ENCODE measurements around the gene NR1H4. TPM values are rescaled to one million over a fixed set of nuclear protein-coding genes. Genes with fewer than 3 reads are reported as not detected.

NR1H4 gene
- total RNA-seq, 3 donors from 2014 or later = 0.15 TPM; not detected in 2

- TF ChIP-seq POLR2A (IDR thresholded peaks at IDR 0.05) (no peak), CTCF (IDR thresholded peaks at IDR 0.05) (no peak), POLR2AphosphoS5 (IDR thresholded peaks at IDR 0.05) (no peak)
- intact Hi-C loops (cut with DNase I; ENCODE audit: low total_unique reads) = no loop called here
Observed at GRCh38 chr12:100529756-100530350, 56.2 kb downstream of the NR1H4 start.

DNA sequence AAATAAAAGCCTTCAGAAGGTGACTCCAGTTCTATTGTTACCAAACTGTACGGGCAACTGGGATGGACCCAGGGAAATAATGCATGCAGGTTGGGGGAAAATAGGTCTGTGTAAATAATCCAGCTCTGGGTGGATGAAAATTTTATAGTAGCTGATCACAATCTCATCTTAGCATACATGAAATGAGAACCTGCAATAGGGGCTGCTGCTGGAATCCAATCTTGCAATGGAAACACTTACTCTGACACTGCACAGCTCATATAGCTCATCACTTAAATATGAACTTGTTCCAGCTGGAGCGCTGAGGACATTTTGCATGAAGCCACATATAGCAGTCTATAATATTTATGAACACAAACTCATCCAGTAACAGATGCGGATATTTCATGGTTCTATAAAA is 59.7 kb downstream of the NR1H4 start:
- H3K9me3 ChIP-seq = no peaks in the 10 kb centered on the region
- H3K27me3 ChIP-seq = peaks cover 0 to 5% of the 10 kb centered on the region in 2 donors
- DNase-seq (ENCODE audit: low spot score in 2 of 2) = no peak
- no peaks in the 10 kb centered on the region for H3K4me1 ChIP-seq
- intact Hi-C loops (cut with DNase I; ENCODE audit: low total_unique reads) = no loop called here
- H3K4me3 ChIP-seq = no peak overlapping the region
- no peak for TF ChIP-seq POLR2AphosphoS5 (IDR thresholded peaks at IDR 0.05)
- no peak for TF ChIP-seq POLR2A (IDR thresholded peaks at IDR 0.05)
- no peak for TF ChIP-seq CTCF (IDR thresholded peaks at IDR 0.05)
- H3K27ac ChIP-seq = no peak overlapping the region
- H3K36me3 ChIP-seq = no peaks in the 10 kb centered on the region

More at GRCh38 chr12:100529756-100530350, 56.2 kb downstream of the NR1H4 start:
- peaks cover 0 to 5% of the 10 kb centered on the region in 2 donors for H3K27me3 ChIP-seq
- no peak for DNase-seq (ENCODE audit: low spot score in 2 of 2)
- H3K4me1 ChIP-seq = no peaks in the 10 kb centered on the region
- H3K36me3 ChIP-seq = no peaks in the 10 kb centered on the region
- no peak overlapping the region for H3K4me3 ChIP-seq
- no peak overlapping the region for H3K27ac ChIP-seq
- H3K9me3 ChIP-seq = no peaks in the 10 kb centered on the region

DNA sequence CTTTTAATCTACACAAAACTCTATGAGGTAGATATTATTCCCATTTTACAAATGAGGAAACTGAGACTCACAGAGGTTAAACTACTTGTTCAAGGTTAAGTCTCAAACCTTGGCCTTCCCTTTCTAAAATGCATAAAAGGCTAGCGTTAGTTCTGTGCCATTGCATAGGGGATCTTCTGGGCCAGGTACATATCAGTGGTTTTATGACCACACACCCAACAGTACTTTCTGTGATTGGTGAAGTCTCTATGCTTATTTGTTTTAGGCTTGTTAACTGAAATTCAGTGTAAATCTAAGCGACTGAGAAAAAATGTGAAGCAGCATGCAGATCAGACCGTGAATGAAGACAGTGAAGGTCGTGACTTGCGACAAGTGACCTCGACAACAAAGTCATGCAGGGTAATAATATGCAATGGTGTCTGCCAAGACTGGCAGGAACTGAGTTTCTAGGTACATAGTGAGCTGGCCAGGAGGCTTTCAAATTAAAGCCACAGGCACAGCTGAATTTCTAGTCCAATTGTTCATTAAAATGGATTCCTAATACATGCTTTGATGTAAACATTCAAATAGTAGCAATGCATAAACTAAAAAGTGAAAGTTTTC is 61.1 kb downstream of the NR1H4 start:
- H3K36me3 ChIP-seq = no peaks in the 10 kb centered on the region
- H3K27ac ChIP-seq = no peak overlapping the region
- DNase-seq (ENCODE audit: low spot score in 2 of 2) = no peak
- H3K4me1 ChIP-seq = no peaks in the 10 kb centered on the region
- intact Hi-C loops (cut with DNase I; ENCODE audit: low total_unique reads) = no loop called here
- TF ChIP-seq POLR2AphosphoS5 (IDR thresholded peaks at IDR 0.05) (no peak), POLR2A (IDR thresholded peaks at IDR 0.05) (no peak), CTCF (IDR thresholded peaks at IDR 0.05) (no peak)
- H3K9me3 ChIP-seq = no peaks in the 10 kb centered on the region
- H3K27me3 ChIP-seq = peaks cover 0 to 5% of the 10 kb centered on the region in 2 donors
- H3K4me3 ChIP-seq = no peak overlapping the region

- TF ChIP-seq POLR2A (IDR thresholded peaks at IDR 0.05) = no peak
- no peak for DNase-seq (ENCODE audit: low spot score in 2 of 2)
Observed at GRCh38 chr12:100539202-100539601, 65.5 kb downstream of the NR1H4 start.

GRCh38 chr12:100544165-100544564 is 70.5 kb downstream of the NR1H4 start:
- intact Hi-C loops (cut with DNase I; ENCODE audit: low total_unique reads) = no loop called here
- DNase-seq (ENCODE audit: low spot score in 2 of 2) = no peak
- Histone ChIP-seq H3K27ac (no peak overlapping the region), H3K36me3 (no peaks in the 10 kb centered on the region), H3K4me3 (no peak overlapping the region), H3K9me3 (no peaks in the 10 kb centered on the region), H3K4me1 (no peaks in the 10 kb centered on the region), H3K27me3 (no peaks in the 10 kb centered on the region)
- TF ChIP-seq CTCF (IDR thresholded peaks at IDR 0.05) = no peak
- no peak for TF ChIP-seq POLR2AphosphoS5 (IDR thresholded peaks at IDR 0.05)
- no peak for TF ChIP-seq POLR2A (IDR thresholded peaks at IDR 0.05)

More at GRCh38 chr12:100539202-100539601, 65.5 kb downstream of the NR1H4 start:
- H3K9me3 ChIP-seq = no peaks in the 10 kb centered on the region
- H3K4me3 ChIP-seq = no peak overlapping the region
- no peaks in the 10 kb centered on the region for H3K36me3 ChIP-seq
- H3K27me3 ChIP-seq = no peaks in the 10 kb centered on the region
- intact Hi-C loops (cut with DNase I; ENCODE audit: low total_unique reads) = no loop called here
- H3K4me1 ChIP-seq = no peaks in the 10 kb centered on the region
- H3K27ac ChIP-seq = no peak overlapping the region

Data from breast epithelium (tissue), 4 donors.